NT2/D1 (cell line): Measurements from ENCODE around the gene BLCAP.

Experiments used
- DNase-seq: peaks from one replicate; pipeline ENCODE4 v3.0.0-alpha.2; 2011; ENCODE audit warnings: low read depth, low spot score
- H3K27me3 ChIP-seq: 2 replicates; pipeline ENCODE4 v1.6.0; 2011; ENCODE audit warnings: mild to moderate bottlenecking; ENCODE audit not compliant: insufficient read length, insufficient read depth
- H3K36me3 ChIP-seq: 2 replicates; pipeline ENCODE4 v1.6.1; 2011; ENCODE audit warnings: mild to moderate bottlenecking, low read length, mixed read lengths; ENCODE audit not compliant: insufficient read depth, insufficient read length
- H3K4me1 ChIP-seq: 2 replicates; pipeline ENCODE4 v1.5.1; 2011; ENCODE audit not compliant: insufficient read depth, insufficient read length
- H3K4me3 ChIP-seq: 2 replicates; pipeline ENCODE4 v1.5.1; 2011; ENCODE audit warnings: low read depth; ENCODE audit not compliant: insufficient read length
- H3K9ac ChIP-seq: 2 replicates; pipeline ENCODE4 v1.6.0; 2011; ENCODE audit warnings: low read depth; ENCODE audit not compliant: insufficient read length
- H3K9me3 ChIP-seq: 2 replicates; pipeline ENCODE4 v1.5.1; 2011; ENCODE audit warnings: mild to moderate bottlenecking, low read length; ENCODE audit not compliant: insufficient read depth
- SUZ12 ChIP-seq: IDR thresholded peaks from 2 replicates; pipeline ENCODE4 v1.6.1; 2011; ENCODE audit not compliant: insufficient read length, insufficient read depth; ENCODE audit errors: extremely low read depth
- YY1 ChIP-seq: IDR thresholded peaks from 2 replicates; pipeline ENCODE4 v1.6.1; 2011; ENCODE audit not compliant: insufficient read length, insufficient read depth
- ZNF274 ChIP-seq: IDR thresholded peaks from 2 replicates; pipeline ENCODE4 v1.6.1; 2011; ENCODE audit warnings: mild to moderate bottlenecking, low read depth, low read length

BLCAP gene

GRCh38 chr20:37518059-37518458 lies 9.6 kb downstream of the BLCAP start:
- TF ChIP-seq ZNF274 (no peak), YY1 (no peak), SUZ12 (no peak)
- Histone ChIP-seq H3K4me3 (no peak overlapping the region), H3K9ac (no peak overlapping the region), H3K9me3 (peaks cover 27% of the 10 kb centered on the region), H3K27me3 (no peaks in the 10 kb centered on the region), H3K4me1 (peaks cover 18% of the 10 kb centered on the region), H3K36me3 (peaks cover 89% of the 10 kb centered on the region)
- no peak for DNase-seq

- no peak for DNase-seq
Observed at GRCh38 chr20:37516811-37517750, 10.6 kb downstream of the BLCAP start.

DNA sequence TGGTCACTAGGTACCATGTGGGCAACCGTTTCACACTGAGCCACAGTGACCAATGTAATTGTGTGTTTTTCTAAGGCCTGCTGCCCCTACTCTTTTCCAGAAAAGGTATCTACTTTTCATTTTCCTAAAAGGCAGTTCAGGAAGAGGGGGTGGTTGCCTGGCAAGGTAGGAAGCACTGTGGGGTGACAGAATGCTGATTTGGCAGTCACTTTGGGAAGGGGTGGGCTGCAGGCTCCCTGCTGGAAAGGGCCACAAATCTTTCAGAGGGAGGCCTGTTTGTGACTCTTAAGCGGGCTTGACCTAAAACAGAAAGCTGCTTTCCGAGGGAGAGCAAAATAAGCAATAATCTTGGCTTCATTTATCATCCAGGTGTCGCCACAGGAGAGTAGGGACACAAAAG lies 11.8 kb downstream of the BLCAP start:
- Histone ChIP-seq H3K9ac (no peak overlapping the region), H3K27me3 (no peaks in the 10 kb centered on the region), H3K4me1 (peaks cover 17% of the 10 kb centered on the region), H3K36me3 (peaks cover 96% of the 10 kb centered on the region), H3K9me3 (peaks cover 8% of the 10 kb centered on the region; the same call in 1 of the 2 replicates), H3K4me3 (no peak overlapping the region)
- TF ChIP-seq ZNF274 (no peak), YY1 (no peak), SUZ12 (no peak)
- DNase-seq: no peak

More at GRCh38 chr20:37516811-37517750, 10.6 kb downstream of the BLCAP start:
- Histone ChIP-seq H3K27me3 (no peaks in the 10 kb centered on the region), H3K4me3 (no peak overlapping the region), H3K36me3 (peaks cover 93% of the 10 kb centered on the region), H3K4me1 (peaks cover 17% of the 10 kb centered on the region), H3K9ac (no peak overlapping the region), H3K9me3 (peaks cover 20% of the 10 kb centered on the region)
- TF ChIP-seq ZNF274 (no peak), YY1 (no peak), SUZ12 (no peak)

GRCh38 chr20:37513779-37514359 lies 13.8 kb downstream of the BLCAP start:
- H3K36me3 ChIP-seq: peaks cover 92% of the 10 kb centered on the region
- TF ChIP-seq SUZ12 (no peak), YY1 (no peak), ZNF274 (no peak)
- peaks cover 5% of the 10 kb centered on the region for H3K4me1 ChIP-seq
- no peaks in the 10 kb centered on the region for H3K27me3 ChIP-seq
- no peak overlapping the region for H3K4me3 ChIP-seq
- H3K9me3 ChIP-seq: no peaks in the 10 kb centered on the region
- H3K9ac ChIP-seq: no peak overlapping the region
- no peak for DNase-seq

DNA sequence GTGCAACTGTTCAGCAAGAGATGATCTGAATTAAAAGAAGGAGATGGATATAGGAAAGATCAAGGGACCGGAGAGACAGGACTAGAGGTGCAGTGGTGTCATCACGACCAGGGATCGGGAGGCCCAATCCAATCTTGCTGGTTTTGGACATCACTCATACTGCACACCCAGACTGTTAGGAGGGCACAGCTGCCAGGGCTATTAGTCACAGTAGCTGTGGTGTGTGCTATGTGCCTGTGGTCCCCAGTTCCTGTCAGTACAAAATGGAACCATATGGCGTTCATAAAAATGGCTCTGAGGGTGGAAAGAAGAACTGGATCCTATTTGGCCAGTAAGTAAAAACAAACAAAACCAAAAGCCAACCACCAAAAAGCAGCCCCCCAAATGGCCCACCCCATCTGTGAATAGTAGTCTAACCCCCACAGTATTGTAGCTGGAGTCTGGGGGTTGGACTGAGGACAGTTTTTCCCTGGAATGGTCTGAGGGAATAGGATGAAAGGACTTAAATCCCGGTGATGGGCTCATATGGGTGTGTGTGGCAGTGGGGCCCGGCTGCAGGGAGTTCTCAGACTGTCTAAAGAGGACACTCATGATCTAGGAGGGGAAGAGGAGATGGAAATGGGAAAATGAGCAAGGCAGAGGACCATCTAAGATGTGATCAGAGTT lies 15.9 kb downstream of the BLCAP start:
- no peak overlapping the region for H3K4me3 ChIP-seq
- peaks cover 76% of the 10 kb centered on the region for H3K36me3 ChIP-seq
- DNase-seq: no peak
- no peaks in the 10 kb centered on the region for H3K9me3 ChIP-seq
- H3K9ac ChIP-seq: no peak overlapping the region
- TF ChIP-seq SUZ12: no peak
- H3K27me3 ChIP-seq: no peaks in the 10 kb centered on the region
- no peaks in the 10 kb centered on the region for H3K4me1 ChIP-seq

DNA sequence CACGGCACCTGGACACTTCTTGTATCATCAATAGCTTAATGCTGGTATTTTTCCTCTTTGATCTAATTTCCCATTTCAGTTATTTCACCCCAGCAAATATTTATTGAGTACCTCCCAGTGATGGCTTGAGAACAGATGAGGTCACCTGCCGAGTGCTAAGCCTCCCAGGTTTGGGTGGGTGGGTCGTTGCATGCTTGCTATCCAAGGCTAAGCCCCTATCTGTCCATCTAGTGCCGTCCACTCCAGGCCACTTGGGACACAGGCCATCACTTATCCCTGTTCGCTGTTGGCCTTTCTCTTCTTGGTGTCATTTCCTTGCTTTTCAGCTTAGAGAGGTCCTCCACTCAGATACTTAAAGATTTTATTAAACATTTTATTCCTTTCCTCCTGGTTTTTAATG lies 17.4 kb downstream of the BLCAP start:
- Histone ChIP-seq H3K9me3 (no peaks in the 10 kb centered on the region), H3K4me1 (peaks cover 7% of the 10 kb centered on the region), H3K27me3 (no peaks in the 10 kb centered on the region), H3K4me3 (no peak overlapping the region), H3K9ac (no peak overlapping the region), H3K36me3 (peaks cover 60% of the 10 kb centered on the region)
- TF ChIP-seq ZNF274 (no peak), SUZ12 (no peak), YY1 (no peak)
- no peak for DNase-seq

GRCh38 chr20:37506152-37506725 lies 21.4 kb downstream of the BLCAP start:
- no peak overlapping the region for H3K4me3 ChIP-seq
- no peak for TF ChIP-seq YY1

More at GRCh38 chr20:37506152-37506725, 21.4 kb downstream of the BLCAP start:
- H3K9me3 ChIP-seq: no peaks in the 10 kb centered on the region
- H3K36me3 ChIP-seq: peaks cover 21% of the 10 kb centered on the region
- H3K4me1 ChIP-seq: peaks cover 14% of the 10 kb centered on the region
- DNase-seq: no peak
- H3K9ac ChIP-seq: no peak overlapping the region
- no peaks in the 10 kb centered on the region for H3K27me3 ChIP-seq
